Erythroblast (primary cell): ENCODE results near the gene RNF26.

ENCODE experiments used
- GATA1 ChIP-seq: IDR thresholded peaks from 2 replicates; pipeline ENCODE4 v1.6.1; 2011; ENCODE audit warnings: low read depth, mild to moderate bottlenecking, control low read depth, low read length, moderate library complexity
- POLR2A ChIP-seq: IDR thresholded peaks from 2 replicates; pipeline ENCODE4 v1.6.1; 2011; ENCODE audit warnings: mild to moderate bottlenecking, low read length

- no peak for TF ChIP-seq POLR2A
- TF ChIP-seq GATA1, result no peak
Measured at GRCh38 chr11:119367661-119368120, 33.4 kb downstream of the RNF26 start.
